ENCODE data around the gene EFNB3. TPM values are rescaled to one million over a fixed set of nuclear protein-coding genes. Genes with fewer than 3 reads are reported as not detected.

EFNB3 gene
- total and polyA plus RNA-seq, 2 experiments from 2014 or later = 70.3 to 72.0 TPM

- Histone ChIP-seq H3K27ac (peak overlapping the region; percentile 99), H3K4me1 (ENCODE audit: low read depth) (peaks cover 15% of the 10 kb centered on the region), H3K27me3 (no peaks in the 10 kb centered on the region), H3K9me3 (ENCODE audit: low read depth) (no peaks in the 10 kb centered on the region), H3K36me3 (no peaks in the 10 kb centered on the region), H3K4me3 (peak overlapping the region; percentile 86)
- DNase-seq (ENCODE audit: low read depth in 1 of 2, low spot score in 1 of 2) = peak; percentile 93 to 96
- TF ChIP-seq CTCF (IDR thresholded peaks at IDR 0.05; ENCODE audit: low read depth, low read length) = no peak
These were observed 19.3 kb upstream of the EFNB3 start for GRCh38 chr17:7685533-7686221.

DNA sequence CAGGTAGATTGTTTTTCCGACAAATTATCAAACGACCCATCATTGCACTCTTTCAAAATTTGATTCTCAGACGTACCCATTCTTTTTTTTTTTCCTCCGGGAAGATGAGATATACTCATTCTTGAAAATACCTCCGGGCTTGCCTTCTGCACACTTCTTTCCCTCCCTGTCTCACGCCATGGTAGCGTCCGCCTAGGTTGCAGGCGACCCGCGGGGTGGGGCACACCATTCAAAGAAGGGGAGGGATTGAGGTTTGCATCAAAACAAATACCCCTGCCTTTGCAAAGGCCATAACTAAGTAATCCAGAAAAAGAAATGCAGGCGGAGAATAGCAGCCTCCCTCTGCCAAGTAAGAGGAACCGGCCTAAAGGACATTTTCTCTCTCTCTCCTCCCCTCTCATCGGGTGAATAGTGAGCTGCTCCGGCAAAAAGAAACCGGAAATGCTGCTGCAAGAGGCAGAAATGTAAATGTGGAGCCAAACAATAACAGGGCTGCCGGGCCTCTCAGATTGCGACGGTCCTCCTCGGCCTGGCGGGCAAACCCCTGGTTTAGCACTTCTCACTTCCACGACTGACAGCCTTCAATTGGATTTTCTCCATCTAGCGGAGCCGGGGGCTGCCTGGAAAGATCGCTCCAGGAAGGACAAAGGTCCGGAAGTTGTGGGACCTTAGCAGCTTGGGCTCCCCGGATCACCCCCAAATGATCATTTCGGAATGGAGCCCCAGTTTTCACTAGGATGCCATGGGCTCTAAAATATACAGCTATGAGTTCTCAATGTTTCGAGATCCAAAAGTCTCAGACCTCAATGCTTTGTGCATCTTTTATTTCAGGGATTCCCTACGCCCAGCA, 18.6 kb upstream of the EFNB3 start:
- no peak for TF ChIP-seq CTCF (IDR thresholded peaks at IDR 0.05; ENCODE audit: low read depth, low read length)
- DNase-seq (ENCODE audit: low read depth in 1 of 2, low spot score in 1 of 2) = peak; percentile 83 to 91
- Histone ChIP-seq H3K9me3 (ENCODE audit: low read depth) (no peaks in the 10 kb centered on the region), H3K4me3 (peak overlapping the region; percentile 86), H3K27me3 (no peaks in the 10 kb centered on the region), H3K4me1 (ENCODE audit: low read depth) (peaks cover 15% of the 10 kb centered on the region), H3K36me3 (no peaks in the 10 kb centered on the region), H3K27ac (peak overlapping the region; percentile 99)

DNA sequence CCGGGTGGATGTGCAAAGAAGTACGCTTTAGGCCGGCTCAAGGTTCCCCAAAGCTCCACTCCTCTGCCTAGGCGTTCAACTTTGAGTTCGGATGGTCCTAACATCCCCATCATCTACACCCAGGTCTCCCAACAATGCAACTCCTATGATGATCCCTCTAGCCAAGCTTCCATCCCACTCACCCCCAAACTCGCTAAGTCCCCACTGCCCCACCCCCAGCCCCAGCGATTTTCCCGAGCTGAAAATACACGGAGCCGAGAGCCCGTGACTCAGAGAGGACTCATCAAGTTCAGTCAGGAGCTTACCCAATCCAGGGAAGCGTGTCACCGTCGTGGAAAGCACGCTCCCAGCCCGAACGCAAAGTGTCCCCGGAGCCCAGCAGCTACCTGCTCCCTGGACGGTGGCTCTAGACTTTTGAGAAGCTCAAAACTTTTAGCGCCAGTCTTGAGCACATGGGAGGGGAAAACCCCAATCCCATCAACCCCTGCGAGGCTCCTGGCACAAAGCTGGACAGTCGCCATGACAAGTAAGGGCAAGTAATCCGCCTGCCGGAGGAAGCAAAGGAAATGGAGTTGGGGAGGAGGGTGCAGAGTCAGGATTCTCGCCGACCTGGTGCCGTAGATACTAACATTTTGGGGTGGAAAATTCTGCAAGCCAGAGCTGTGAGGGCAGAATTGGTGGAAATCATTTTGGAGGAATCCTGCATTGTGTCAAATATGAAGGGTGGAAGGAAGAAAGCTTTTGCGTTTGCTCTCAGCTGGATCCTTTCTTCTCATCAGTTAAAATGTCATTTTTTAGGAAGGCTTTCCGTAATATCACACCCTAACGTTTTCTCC, 17.7 kb upstream of the EFNB3 start, which contains the start of gene TP53:
Gene TP53, minus strand, starts transcription at position 419 of the 836 bp plus-strand sequence. CDS start 10,896 bp downstream, outside the sequence.
- peak within 1 kb of the TSS; percentile 99 for H3K27ac ChIP-seq
- no peak for TF ChIP-seq CTCF (IDR thresholded peaks at IDR 0.05; ENCODE audit: low read depth, low read length)

GRCh38 chr17:7687908-7688807, 16.8 kb upstream of the EFNB3 start, which contains the start of gene WRAP53:
TSS of gene WRAP53 (plus strand) at chr17:7688477. CDS start at chr17:7688649, 172 bp downstream.
- Histone ChIP-seq H3K36me3 (no peaks in the 10 kb centered on the region), H3K4me3 (peak within 1 kb of the TSS; percentile 86), H3K27ac (peak within 1 kb of the TSS; percentile 99), H3K4me1 (ENCODE audit: low read depth) (peaks cover 15% of the 10 kb centered on the region), H3K27me3 (no peaks in the 10 kb centered on the region), H3K9me3 (ENCODE audit: low read depth) (no peaks in the 10 kb centered on the region)
- DNase-seq (ENCODE audit: low read depth in 1 of 2, low spot score in 1 of 2) = peak; percentile 99 to 100
- TF ChIP-seq CTCF (IDR thresholded peaks at IDR 0.05; ENCODE audit: low read depth, low read length) = peak; percentile 97

More for the DNA sequence above, 17.7 kb upstream of the EFNB3 start, which contains the start of gene TP53:
- Histone ChIP-seq H3K4me1 (ENCODE audit: low read depth) (peaks cover 15% of the 10 kb centered on the region), H3K36me3 (no peaks in the 10 kb centered on the region), H3K4me3 (peak within 1 kb of the TSS; percentile 86), H3K9me3 (ENCODE audit: low read depth) (no peaks in the 10 kb centered on the region), H3K27me3 (no peaks in the 10 kb centered on the region)
- peak; percentile 90 to 94 for DNase-seq (ENCODE audit: low read depth in 1 of 2, low spot score in 1 of 2)

Measured in cardiac muscle cell (in vitro differentiated cells and primary cell).